PC-3 (cell line): Measurements from ENCODE around the gene MED13. TPM values are rescaled to one million over a fixed set of nuclear protein-coding genes. Genes with fewer than 3 reads are reported as not detected.

ENCODE experiments used
- ATAC-seq: fragments of 200-7000 bp; cut with Tn5 transposase; 2 replicates; pipeline ENCODE4 v1.9.1; 2020; ENCODE audit warnings: mild to moderate bottlenecking, moderate library complexity
- BruUV-seq: library from RNA; stranded (reverse); fragments of 400-500 nt; replicated peaks from 2 replicates; lab custom pipeline; 2021; lab: Mats Ljungman, UMichigan
- CTCF ChIA-PET: fragments of 300-600 bp; sonication (Branson Sonifier 250); formaldehyde crosslinking; loops from one replicate; lab custom pipeline; 2022; ENCODE audit warnings: antibody characterized with exemption; lab: Charles Lee
- POLR2A ChIA-PET: fragments of 300-600 bp; sonication (Branson Sonifier 250); formaldehyde crosslinking; loops from one replicate; lab custom pipeline; 2022; ENCODE audit warnings: antibody characterized with exemption; ENCODE audit not compliant: unreplicated experiment; lab: Charles Lee
- DNase-seq: peaks from one replicate; pipeline ENCODE4 v3.0.0-alpha.2; 2015
- H2AFZ ChIP-seq: fragments of 300-600 bp; sonication (generic); 2 replicates; pipeline ENCODE4 v1.6.0; 2016; ENCODE audit warnings: antibody characterized with exemption, low read length
- H3F3A ChIP-seq: fragments of 300-600 bp; sonication (generic); one replicate; pipeline ENCODE4 v1.6.0; 2017; ENCODE audit warnings: antibody characterized with exemption, low read length, control low read depth, mild to moderate bottlenecking; ENCODE audit not compliant: unreplicated experiment
- H3K27ac ChIP-seq: fragments of 300-600 bp; sonication (generic); 2 replicates; pipeline ENCODE4 v1.5.1; 2016; ENCODE audit warnings: mild to moderate bottlenecking, low read length
- H3K27me3 ChIP-seq: fragments of 300-600 bp; sonication (generic); 2 replicates; pipeline ENCODE4 v1.6.1; 2016; ENCODE audit warnings: low read length, mixed read lengths
- H3K36me3 ChIP-seq: fragments of 300-600 bp; sonication (generic); 2 replicates; pipeline ENCODE4 v1.6.1; 2016; ENCODE audit warnings: low read depth, mixed run types, low read length, mixed read lengths
- H3K4me1 ChIP-seq: fragments of 300-600 bp; sonication (generic); 2 replicates; pipeline ENCODE4 v1.5.1; 2016; ENCODE audit warnings: low read length; ENCODE audit not compliant: insufficient read depth
- H3K4me2 ChIP-seq: fragments of 300-600 bp; sonication (generic); 2 replicates; pipeline ENCODE4 v1.6.0; 2016; ENCODE audit warnings: low read length
- H3K4me3 ChIP-seq: fragments of 300-600 bp; sonication (generic); 2 replicates; pipeline ENCODE4 v1.5.1; 2016; ENCODE audit warnings: mild to moderate bottlenecking, low read length, mixed read lengths
- H3K79me2 ChIP-seq: fragments of 300-600 bp; sonication (generic); 2 replicates; pipeline ENCODE4 v1.6.1; 2017; ENCODE audit warnings: low read length, mixed read lengths
- H3K9ac ChIP-seq: fragments of 300-600 bp; sonication (generic); 2 replicates; pipeline ENCODE4 v1.6.0; 2016; ENCODE audit warnings: mild to moderate bottlenecking, low read length
- H3K9me2 ChIP-seq: fragments of 300-600 bp; sonication (generic); replicated peaks from 2 replicates; pipeline ENCODE4 v1.6.1; 2016; ENCODE audit warnings: mixed run types, low read length, mixed read lengths
- H3K9me3 ChIP-seq: fragments of 300-600 bp; sonication (generic); 2 replicates; pipeline ENCODE4 v1.6.1; 2016; ENCODE audit warnings: low read length, mixed read lengths
- H4K20me1 ChIP-seq: fragments of 300-600 bp; sonication (generic); 2 replicates; pipeline ENCODE4 v1.6.1; 2016; ENCODE audit warnings: low read length, mixed read lengths
- EZH2 ChIP-seq: fragments of 300-600 bp; sonication (generic); IDR thresholded peaks from one replicate; pipeline ENCODE4 v1.6.1; 2017; ENCODE audit warnings: antibody characterized with exemption, mild to moderate bottlenecking, low read length; ENCODE audit not compliant: unreplicated experiment
- EZH2phosphoT487 ChIP-seq: fragments of 300-600 bp; sonication (generic); IDR thresholded peaks from 2 replicates; pipeline ENCODE4 v1.6.1; 2018; ENCODE audit warnings: mild to moderate bottlenecking, antibody characterized with exemption, low read length, borderline replicate concordance
- intact Hi-C: fragments of 100-400 bp; cut with micrococcal nuclease; formaldehyde crosslinking; loops from 2 replicates; pipeline ENCODE4 v1.9.0; 2023
- total RNA-seq: library from RNA; depleted of rRNA; stranded (reverse); fragments of >200 nt; gene quantifications from 2 replicates; pipeline ENCODE4 v1.2.3, GENCODE V29; 2014
- TF ChIP-seq, protein P1 (sequence below): fragments of 300-600 bp; sonication (generic); conservative IDR thresholded peaks from 2 replicates; pipeline ENCODE4 v1.5.1; 2017; ENCODE audit warnings: antibody characterized with exemption, low read depth, mild to moderate bottlenecking, low read length

MED13 gene
- total RNA-seq, 1 experiment from 2014 or later: 36.8 TPM

DNA sequence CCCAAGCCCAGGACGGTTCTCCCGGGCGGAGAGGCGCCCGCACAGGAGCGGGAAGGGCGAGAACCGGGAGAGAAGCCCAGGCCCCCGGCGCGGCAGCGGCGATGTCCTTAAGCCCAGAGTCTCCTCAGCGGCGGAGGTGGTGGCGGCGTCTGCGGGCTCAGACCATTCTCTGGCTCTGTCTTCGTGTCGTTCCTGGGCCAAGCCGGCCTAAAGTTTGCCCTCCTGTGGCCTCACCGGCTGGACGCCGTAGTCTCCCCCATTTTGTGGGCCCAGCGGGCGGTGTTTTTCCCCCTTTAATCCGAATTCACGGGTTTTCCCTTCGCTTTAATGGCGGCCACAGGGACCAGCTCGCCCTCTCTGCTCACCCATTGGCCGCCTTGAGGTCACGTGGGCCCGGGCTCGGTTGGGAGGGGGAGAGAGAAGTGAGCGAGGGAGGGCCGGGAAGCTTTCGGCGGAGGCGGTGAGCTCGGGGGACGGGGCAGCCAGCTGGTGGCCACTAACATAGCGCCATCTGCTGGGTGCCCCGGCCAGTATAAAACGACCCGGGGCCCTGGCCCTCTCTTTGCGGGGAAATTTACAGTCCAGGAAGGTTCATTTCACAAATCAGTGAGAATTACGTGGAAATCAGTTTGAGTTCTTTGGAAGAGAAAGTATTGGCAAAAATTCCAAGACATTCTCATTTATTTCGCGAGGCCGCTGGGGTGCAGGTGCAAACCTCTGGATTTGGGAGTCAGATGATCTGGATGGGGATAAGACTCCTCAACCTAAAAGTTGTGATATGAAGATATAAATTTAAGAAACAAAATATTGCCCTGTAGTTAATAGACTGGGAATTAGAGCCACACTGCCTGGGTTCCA lies 762 bp upstream of the MED13 start:
- H3K4me3 ChIP-seq: peak overlapping the region; percentile 96
- CTCF ChIA-PET: interaction anchor here (0.5 to 1.1 kb wide), 13 partner anchors 27 to 229 kb away, joined by 3 to 43 read pairs (median 6); no protein-coding TSS in a partner anchor
- peaks cover 11% of the 10 kb centered on the region for H3K36me3 ChIP-seq
- intact Hi-C loops: loop anchor here (1.0 to 10.0 kb wide), 6 partner anchors 27 to 429 kb away; partner anchors contain the start of genes BRIP1 and INTS2
- POLR2A ChIA-PET: interaction anchor here (0.6 to 1.0 kb wide), 8 partner anchors 13 to 483 kb away, joined by 3 to 33 read pairs (median 6); partner anchors contain the start of gene BRIP1
- H2AFZ ChIP-seq: peak overlapping the region; percentile 96
- peak; percentile 94 for ATAC-seq
- H4K20me1 ChIP-seq: peaks cover 36% of the 10 kb centered on the region
- no peaks in the 10 kb centered on the region for H3K9me3 ChIP-seq
- TF ChIP-seq, protein P1, sequence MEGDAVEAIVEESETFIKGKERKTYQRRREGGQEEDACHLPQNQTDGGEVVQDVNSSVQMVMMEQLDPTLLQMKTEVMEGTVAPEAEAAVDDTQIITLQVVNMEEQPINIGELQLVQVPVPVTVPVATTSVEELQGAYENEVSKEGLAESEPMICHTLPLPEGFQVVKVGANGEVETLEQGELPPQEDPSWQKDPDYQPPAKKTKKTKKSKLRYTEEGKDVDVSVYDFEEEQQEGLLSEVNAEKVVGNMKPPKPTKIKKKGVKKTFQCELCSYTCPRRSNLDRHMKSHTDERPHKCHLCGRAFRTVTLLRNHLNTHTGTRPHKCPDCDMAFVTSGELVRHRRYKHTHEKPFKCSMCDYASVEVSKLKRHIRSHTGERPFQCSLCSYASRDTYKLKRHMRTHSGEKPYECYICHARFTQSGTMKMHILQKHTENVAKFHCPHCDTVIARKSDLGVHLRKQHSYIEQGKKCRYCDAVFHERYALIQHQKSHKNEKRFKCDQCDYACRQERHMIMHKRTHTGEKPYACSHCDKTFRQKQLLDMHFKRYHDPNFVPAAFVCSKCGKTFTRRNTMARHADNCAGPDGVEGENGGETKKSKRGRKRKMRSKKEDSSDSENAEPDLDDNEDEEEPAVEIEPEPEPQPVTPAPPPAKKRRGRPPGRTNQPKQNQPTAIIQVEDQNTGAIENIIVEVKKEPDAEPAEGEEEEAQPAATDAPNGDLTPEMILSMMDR: peak; percentile 98
- no peak for TF ChIP-seq EZH2phosphoT487
- TF ChIP-seq EZH2: no peak
- H3K27me3 ChIP-seq: no peaks in the 10 kb centered on the region
- peak overlapping the region; percentile 98 for H3K9ac ChIP-seq
- H3K27ac ChIP-seq: peak overlapping the region; percentile 82
- DNase-seq: peak; percentile 99
- peak overlapping the region; percentile 81 for H3K4me2 ChIP-seq
- H3K79me2 ChIP-seq: peaks cover 47% of the 10 kb centered on the region
- no peaks in the 10 kb centered on the region for H3K9me2 ChIP-seq
- TSS peak; percentile 61 for BruUV-seq
- H3K4me1 ChIP-seq: peaks cover 24% of the 10 kb centered on the region
- no peaks in the 10 kb centered on the region for H3F3A ChIP-seq

DNA sequence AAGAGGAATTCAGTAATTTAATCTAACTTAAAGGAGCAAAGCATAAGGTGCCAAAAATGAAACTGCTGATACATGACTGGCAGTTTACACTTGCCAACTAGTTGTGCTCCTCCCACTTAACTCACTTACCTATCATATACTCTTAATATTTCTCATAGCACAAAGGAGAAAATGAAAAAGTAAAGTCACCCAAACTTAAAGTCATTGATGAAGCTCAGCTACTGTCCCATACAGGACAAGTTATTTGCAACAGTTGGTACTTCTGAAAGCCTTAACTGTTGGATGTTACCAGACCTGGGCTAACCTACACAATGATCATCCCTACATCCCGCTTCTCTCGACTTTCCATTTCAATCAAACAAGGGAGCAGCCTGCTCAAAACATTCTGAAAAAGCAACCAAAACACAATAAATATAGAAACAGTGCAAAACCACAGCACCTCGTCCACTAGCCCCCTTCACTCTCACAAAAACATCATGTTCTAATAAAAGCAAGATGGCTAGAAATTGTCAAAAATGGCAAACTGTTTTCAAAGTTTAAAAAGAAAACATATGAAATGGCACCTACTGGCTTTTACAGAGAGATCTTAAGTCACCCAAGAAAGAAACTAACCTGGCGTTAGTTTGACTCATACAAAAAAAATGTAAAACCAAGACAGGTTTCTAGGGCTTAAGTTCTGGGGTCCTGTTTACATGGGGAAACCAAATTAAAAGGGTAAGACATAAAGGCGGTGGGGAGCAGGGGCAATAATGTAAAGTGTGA lies 868 bp downstream of the MED13 start:
- no TSS peak for BruUV-seq

More for the DNA sequence above, 868 bp downstream of the MED13 start:
- H3K27me3 ChIP-seq: no peaks in the 10 kb centered on the region
- peak overlapping the region; percentile 62 for H3K27ac ChIP-seq
- H3F3A ChIP-seq: no peaks in the 10 kb centered on the region
- H3K4me1 ChIP-seq: peaks cover 24% of the 10 kb centered on the region
- no peaks in the 10 kb centered on the region for H3K9me3 ChIP-seq
- H3K36me3 ChIP-seq: peaks cover 17% of the 10 kb centered on the region
- POLR2A ChIA-PET: interaction anchor here (0.8 kb wide), 1 partner anchor 24 kb away, joined by 20 read pairs; no protein-coding TSS in a partner anchor
- intact Hi-C loops: loop anchor here (2.0 to 10.0 kb wide), 2 partner anchors 111 to 201 kb away; partner anchors contain the start of gene BRIP1
- ATAC-seq: 0 out of 2 replicates have a peak, but pooled peaks have one; percentile 9
- H3K79me2 ChIP-seq: peaks cover 64% of the 10 kb centered on the region
- CTCF ChIA-PET: interaction anchor here (1.0 kb wide), 1 partner anchor 45 kb away, joined by 5 read pairs; no protein-coding TSS in a partner anchor
- peak overlapping the region; percentile 76 for H3K9ac ChIP-seq
- TF ChIP-seq EZH2 (no peak), EZH2phosphoT487 (no peak)
- TF ChIP-seq, protein P1: no peak
- H3K9me2 ChIP-seq: no peaks in the 10 kb centered on the region
- DNase-seq: peak; percentile 67
- peak overlapping the region; percentile 93 for H3K4me3 ChIP-seq
- H3K4me2 ChIP-seq: peak overlapping the region; percentile 86
- peaks cover 42% of the 10 kb centered on the region for H4K20me1 ChIP-seq
- 0 out of 2 replicates have a peak overlapping the region, but pooled peaks have one; percentile 14 for H2AFZ ChIP-seq
